Measurements from ENCODE around the gene CYB5R3.
"Not testable (repeated sequence)": the region's sequence is repeated elsewhere in the genome, so short reads cannot be mapped to it uniquely, and the experiment has no call there.

Gene CYB5R3

GRCh38 chr22:42622061-42622710 is 27.0 kb downstream of the CYB5R3 start:
- DNase-seq, result no peak

- no peak for DNase-seq
Observed at GRCh38 chr22:42621505-42622002, 27.6 kb downstream of the CYB5R3 start.

GRCh38 chr22:42620084-42620483 is 29.1 kb downstream of the CYB5R3 start:
- DNase-seq, result no peak

GRCh38 chr22:42619261-42620063 is 29.7 kb downstream of the CYB5R3 start:
- DNase-seq, result no peak

GRCh38 chr22:42617155-42617983 is 31.8 kb downstream of the CYB5R3 start:
- DNase-seq, result no peak

- not testable (repeated sequence) for DNase-seq
Observed at GRCh38 chr22:42615860-42616175, 33.4 kb downstream of the CYB5R3 start.

GRCh38 chr22:42615092-42615859 is 33.9 kb downstream of the CYB5R3 start:
- peak; percentile 85 for DNase-seq

- DNase-seq, result peak; percentile 83
Observed at GRCh38 chr22:42614312-42615091, 34.7 kb downstream of the CYB5R3 start, which contains the start of gene POLDIP3. Gene POLDIP3 (minus strand): TSS chr22:42614883. CDS start chr22:42614857, 26 bp downstream.

- no peak for DNase-seq
Observed at GRCh38 chr22:42613872-42614301, 35.3 kb downstream of the CYB5R3 start.

GRCh38 chr22:42612336-42612735 is 36.9 kb downstream of the CYB5R3 start:
- no peak for DNase-seq

GRCh38 chr22:42611051-42611450 is 38.1 kb downstream of the CYB5R3 start:
- DNase-seq, result no peak

GRCh38 chr22:42610186-42610585 is 39.0 kb downstream of the CYB5R3 start:
- no peak for DNase-seq

- no peak for DNase-seq
Observed at GRCh38 chr22:42608823-42609361, 40.3 kb downstream of the CYB5R3 start.

- no peak for DNase-seq
Observed at GRCh38 chr22:42608136-42608822, 40.9 kb downstream of the CYB5R3 start.

GRCh38 chr22:42607641-42608040 is 41.6 kb downstream of the CYB5R3 start:
- not testable (repeated sequence) for DNase-seq

GRCh38 chr22:42604403-42604802 is 44.8 kb downstream of the CYB5R3 start:
- DNase-seq, result no peak

- DNase-seq, result no peak
Observed at GRCh38 chr22:42603427-42603826, 45.8 kb downstream of the CYB5R3 start.

GRCh38 chr22:42602470-42602869 is 46.7 kb downstream of the CYB5R3 start:
- no peak for DNase-seq

GRCh38 chr22:42601879-42602465 is 47.2 kb downstream of the CYB5R3 start:
- DNase-seq, result no peak

- DNase-seq, result no peak
Observed at GRCh38 chr22:42596863-42597530, 52.2 kb downstream of the CYB5R3 start.

All from DMS79 treated with DMSO at 0.1 percent for 48 hours (cell line).